Activated naive CD4-positive, alpha-beta T cell treated with anti-CD3 and anti-CD28 coated beads, Interleukin-2, amount 50 U/mL, for 24 hours (primary cell): ENCODE results near the gene BICD1.
"Not testable (repeated sequence)": the region's sequence is repeated elsewhere in the genome, so short reads cannot be mapped to it uniquely, and the experiment has no call there.

Source experiments
- H3K27ac Mint-ChIP-seq: one replicate; pipeline ENCODE4 v1.8.0; 2021; ENCODE audit warnings: mild to moderate bottlenecking, mixed read lengths
- H3K27me3 Mint-ChIP-seq: one replicate; pipeline ENCODE4 v1.8.0; 2021; ENCODE audit warnings: mixed read lengths
- H3K36me3 Mint-ChIP-seq: one replicate; pipeline ENCODE4 v1.8.0; 2021; ENCODE audit warnings: mixed read lengths
- H3K4me1 Mint-ChIP-seq: one replicate; pipeline ENCODE4 v1.8.0; 2021; ENCODE audit warnings: mixed read lengths
- H3K4me3 Mint-ChIP-seq: one replicate; pipeline ENCODE4 v1.8.0; 2021; ENCODE audit warnings: mild to moderate bottlenecking, mixed read lengths
- H3K9me3 Mint-ChIP-seq: one replicate; pipeline ENCODE4 v1.8.0; 2021; ENCODE audit warnings: mixed read lengths

The BICD1 gene

DNA sequence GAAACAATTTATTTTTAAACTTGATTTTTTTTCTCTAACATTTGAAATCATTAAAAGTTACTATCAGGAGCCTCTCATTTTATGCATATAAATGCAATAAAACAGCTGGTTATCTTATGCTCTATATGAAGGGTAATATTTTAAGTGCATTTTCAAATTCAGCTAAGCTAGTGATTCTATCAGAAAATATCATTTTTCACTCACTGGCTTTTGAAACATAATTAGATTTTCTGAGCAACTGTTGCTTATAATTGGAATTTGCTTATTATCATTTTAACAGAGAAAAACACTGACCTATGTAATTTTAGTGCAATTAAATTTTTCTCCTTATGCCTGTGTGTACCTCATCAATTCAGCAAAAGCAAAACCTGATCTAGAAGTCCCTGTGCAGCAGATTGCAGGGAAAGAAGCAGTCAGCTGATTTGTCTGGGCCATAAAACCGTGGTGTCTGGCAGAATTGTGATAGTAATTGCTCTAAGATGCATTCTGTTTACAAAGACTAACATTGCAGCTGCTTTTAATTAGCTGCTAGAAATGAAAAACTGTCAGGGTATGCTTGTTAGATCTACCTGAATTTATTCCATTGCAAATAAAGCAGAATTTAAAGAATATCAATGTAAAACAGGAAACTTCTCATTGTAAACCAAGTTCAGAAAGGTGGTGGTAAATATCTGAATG lies 75.0 kb downstream of the BICD1 start:
- Mint-ChIP-seq H3K9me3 (no peaks in the 10 kb centered on the region), H3K27ac (no peak overlapping the region), H3K4me3 (no peak overlapping the region), H3K4me1 (no peaks in the 10 kb centered on the region), H3K36me3 (peaks cover 7% of the 10 kb centered on the region), H3K27me3 (no peaks in the 10 kb centered on the region)

DNA sequence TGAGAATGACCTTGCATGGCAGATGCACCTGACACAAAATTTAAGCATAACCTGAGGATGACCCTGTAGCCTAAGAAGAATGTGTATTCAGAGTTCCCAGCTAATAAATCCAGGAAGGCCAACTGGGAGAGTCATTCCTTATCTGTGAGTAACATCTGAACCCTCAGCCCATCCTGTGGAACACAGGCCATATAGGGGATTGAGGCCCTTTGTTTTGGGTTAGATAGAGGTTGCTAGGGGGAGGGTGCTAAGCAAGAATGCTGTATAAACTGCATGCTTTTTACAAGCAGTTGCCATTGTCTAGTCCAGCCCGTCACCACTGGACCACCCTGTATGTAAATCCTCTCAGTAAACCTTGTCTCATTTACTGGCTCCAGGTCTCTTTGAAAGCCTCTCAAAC lies 77.0 kb downstream of the BICD1 start:
- peaks cover 9% of the 10 kb centered on the region for H3K36me3 Mint-ChIP-seq
- H3K27ac Mint-ChIP-seq = no peak overlapping the region
- H3K9me3 Mint-ChIP-seq = no peaks in the 10 kb centered on the region
- no peaks in the 10 kb centered on the region for H3K4me1 Mint-ChIP-seq
- H3K27me3 Mint-ChIP-seq = no peaks in the 10 kb centered on the region
- H3K4me3 Mint-ChIP-seq = no peak overlapping the region

DNA sequence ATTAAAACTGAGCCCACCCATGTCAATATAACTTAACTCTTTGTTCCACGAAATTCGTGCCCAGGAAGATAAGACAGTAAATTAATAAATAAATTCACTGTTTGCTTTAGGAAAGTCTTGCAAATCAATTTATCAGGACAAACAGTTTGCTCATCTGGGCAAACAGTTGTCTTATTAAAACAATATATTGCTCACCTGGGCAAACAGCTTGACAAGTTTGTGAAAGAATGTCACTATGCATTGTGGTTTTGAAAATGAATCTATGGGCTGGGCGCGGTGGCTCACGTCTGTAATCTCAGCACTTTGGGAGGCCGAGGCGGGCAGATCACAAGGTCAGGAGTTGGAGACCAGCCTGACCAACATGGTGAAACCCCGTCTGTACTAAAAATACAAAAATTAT lies 80.5 kb downstream of the BICD1 start:
- H3K9me3 Mint-ChIP-seq, H3K27me3 Mint-ChIP-seq, H3K4me3 Mint-ChIP-seq, H3K4me1 Mint-ChIP-seq, H3K27ac Mint-ChIP-seq: not testable (repeated sequence)
- peaks cover 18% of the 10 kb centered on the region for H3K36me3 Mint-ChIP-seq

DNA sequence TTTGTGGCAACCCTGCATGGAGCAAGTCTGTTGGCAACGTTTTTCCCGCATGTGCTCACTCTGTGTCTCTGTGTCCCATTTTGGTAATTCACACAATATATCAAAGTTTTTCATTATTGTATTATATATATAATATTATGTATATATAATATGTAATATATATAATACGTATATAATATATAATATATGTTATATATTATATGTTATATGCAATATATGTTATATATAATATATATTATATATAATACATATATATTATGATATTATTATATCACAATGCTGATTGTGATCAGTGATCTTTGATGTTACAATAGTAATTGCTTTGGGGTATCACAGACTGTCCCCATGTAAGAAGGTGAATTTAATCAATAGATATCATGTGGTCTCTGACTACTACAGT lies 84.8 kb downstream of the BICD1 start:
- no peak overlapping the region for H3K4me3 Mint-ChIP-seq

DNA sequence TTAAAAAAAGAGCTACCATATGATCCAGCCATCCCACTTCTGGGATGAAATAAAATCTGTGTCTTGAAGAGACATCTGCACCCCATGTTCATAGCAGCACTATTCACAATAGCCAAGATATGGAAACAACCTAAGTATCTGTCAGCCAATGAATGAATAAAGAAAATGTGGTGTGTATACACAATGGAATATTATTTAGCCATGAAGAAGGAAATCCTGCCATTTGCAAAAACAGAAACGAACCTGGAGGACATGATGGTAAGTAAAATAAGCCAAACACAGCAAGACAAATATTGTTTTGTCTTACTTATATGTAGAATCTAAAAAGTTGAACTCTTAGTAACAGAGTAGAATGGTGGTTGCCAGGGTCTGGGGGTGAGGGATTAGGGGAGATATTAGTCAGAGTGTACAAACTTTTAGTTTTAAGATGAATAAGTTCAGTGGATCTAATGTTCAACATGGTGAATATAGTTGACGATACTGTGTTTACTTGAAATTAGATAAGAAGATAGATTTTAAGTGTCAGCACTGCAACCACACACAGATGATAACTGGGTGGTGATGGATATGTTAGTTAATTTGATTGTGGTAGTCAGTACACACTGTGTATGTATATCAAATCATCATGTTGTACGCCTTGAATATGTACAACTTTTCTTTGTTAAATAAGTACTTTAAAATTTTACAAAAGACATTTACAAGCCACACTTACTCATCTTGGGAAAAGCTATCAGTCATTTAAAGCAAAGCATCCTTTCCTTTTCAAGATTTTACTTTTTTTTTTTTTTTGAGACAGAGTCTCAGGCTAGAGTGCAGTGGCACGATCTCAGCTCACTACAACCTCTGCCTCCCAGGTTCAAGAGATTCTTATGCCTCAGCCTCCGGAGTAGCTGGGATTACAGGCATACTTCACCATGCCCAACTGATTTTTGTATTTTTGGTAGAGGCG lies 89.9 kb downstream of the BICD1 start:
- Mint-ChIP-seq H3K27ac (no peak overlapping the region), H3K36me3 (peaks cover 13% of the 10 kb centered on the region)

More for the DNA sequence above, 84.8 kb downstream of the BICD1 start:
- Mint-ChIP-seq H3K36me3 (peaks cover 19% of the 10 kb centered on the region), H3K4me1 (no peaks in the 10 kb centered on the region), H3K27me3 (no peaks in the 10 kb centered on the region), H3K27ac (no peak overlapping the region), H3K9me3 (peaks cover 4% of the 10 kb centered on the region)

DNA sequence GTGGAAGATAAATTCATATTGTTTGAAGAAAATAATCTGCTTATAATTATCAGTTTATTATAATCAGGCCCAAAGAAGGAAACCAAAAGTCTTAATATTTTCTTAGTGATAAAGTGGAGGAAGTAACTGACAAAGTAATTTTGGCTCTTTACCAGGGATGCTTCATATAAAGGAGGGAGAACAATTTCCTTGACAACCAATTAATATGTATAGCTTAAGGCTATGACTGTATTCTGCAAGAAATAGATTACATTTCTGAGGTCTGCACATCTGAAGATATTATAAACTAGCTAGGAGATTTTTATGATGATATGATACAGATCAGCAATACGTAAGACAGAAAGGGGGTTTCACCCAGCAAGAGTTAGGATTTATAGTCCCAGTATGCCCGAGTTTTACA lies 90.8 kb downstream of the BICD1 start:
- Mint-ChIP-seq H3K27ac (no peak overlapping the region), H3K4me3 (no peak overlapping the region), H3K36me3 (peaks cover 14% of the 10 kb centered on the region), H3K27me3 (no peaks in the 10 kb centered on the region), H3K4me1 (no peaks in the 10 kb centered on the region), H3K9me3 (peaks cover 4% of the 10 kb centered on the region)

More for the DNA sequence above, 89.9 kb downstream of the BICD1 start:
- H3K9me3 Mint-ChIP-seq = peaks cover 4% of the 10 kb centered on the region
- no peak overlapping the region for H3K4me3 Mint-ChIP-seq
- H3K4me1 Mint-ChIP-seq = no peaks in the 10 kb centered on the region
- no peaks in the 10 kb centered on the region for H3K27me3 Mint-ChIP-seq

DNA sequence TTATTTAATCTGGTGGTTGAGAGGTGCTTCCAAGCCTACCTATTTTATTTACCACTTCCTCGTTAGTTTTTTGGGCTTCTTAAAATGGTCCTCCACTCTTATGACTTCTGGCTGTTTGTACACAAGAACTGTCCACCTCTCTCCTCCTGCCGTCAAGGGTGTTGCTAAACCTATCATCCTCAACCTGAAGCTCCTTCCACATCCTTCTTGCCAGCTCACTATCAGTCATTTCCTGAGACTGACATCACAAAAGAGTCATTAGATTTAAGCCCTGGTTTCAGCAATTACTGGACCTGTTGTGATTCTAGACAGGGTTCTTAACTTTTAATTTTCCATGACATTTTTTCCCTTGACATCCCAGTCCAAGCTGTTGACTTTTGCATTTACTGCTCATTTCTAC lies 91.9 kb downstream of the BICD1 start:
- Mint-ChIP-seq H3K27ac (no peak overlapping the region), H3K4me1 (no peaks in the 10 kb centered on the region), H3K36me3 (peaks cover 10% of the 10 kb centered on the region), H3K9me3 (peaks cover 4% of the 10 kb centered on the region), H3K27me3 (no peaks in the 10 kb centered on the region), H3K4me3 (no peak overlapping the region)

DNA sequence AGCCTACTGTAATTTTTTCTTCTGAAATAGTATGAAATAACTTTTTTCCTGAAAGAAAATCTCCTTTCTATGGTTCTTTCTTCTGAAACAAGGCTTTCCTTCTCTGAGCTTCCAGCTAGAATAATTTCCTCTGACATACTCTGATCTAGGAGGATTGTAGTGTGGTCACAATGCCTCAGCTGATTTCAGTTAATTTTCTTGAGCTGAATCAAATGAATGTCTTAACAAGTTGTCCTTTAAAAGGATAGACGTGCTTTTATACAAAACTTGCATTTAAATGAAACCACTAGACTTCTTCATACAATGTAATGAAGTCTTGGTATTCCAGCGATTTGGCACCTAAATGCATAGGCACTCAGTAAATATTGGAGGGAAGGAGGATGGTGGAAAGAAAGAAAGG lies 94.4 kb downstream of the BICD1 start:
- no peak overlapping the region for H3K27ac Mint-ChIP-seq
- H3K9me3 Mint-ChIP-seq = peaks cover 3% of the 10 kb centered on the region
- H3K36me3 Mint-ChIP-seq = peaks cover 11% of the 10 kb centered on the region
- no peak overlapping the region for H3K4me3 Mint-ChIP-seq
- no peaks in the 10 kb centered on the region for H3K4me1 Mint-ChIP-seq
- H3K27me3 Mint-ChIP-seq = no peaks in the 10 kb centered on the region

DNA sequence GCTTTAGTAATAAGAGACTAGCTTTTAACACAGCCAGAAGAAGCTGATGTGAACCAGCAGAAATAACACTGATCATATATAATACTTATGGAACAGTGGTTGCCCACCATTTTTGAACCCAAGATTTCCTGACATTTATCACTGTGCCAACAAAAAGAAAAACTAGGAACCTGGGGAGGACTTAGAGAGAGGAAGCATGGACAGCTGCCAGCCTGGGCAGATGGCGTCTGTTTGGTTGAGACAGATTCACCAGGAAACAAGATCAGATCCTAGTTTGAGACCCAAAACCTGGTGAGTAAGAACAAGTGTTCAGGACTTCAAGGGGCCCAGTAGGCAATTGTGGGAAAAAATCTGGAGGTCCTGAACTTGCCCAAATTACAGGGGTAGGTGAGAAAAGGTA lies 95.3 kb downstream of the BICD1 start:
- no peak overlapping the region for H3K4me3 Mint-ChIP-seq
- H3K36me3 Mint-ChIP-seq = peaks cover 9% of the 10 kb centered on the region
- no peaks in the 10 kb centered on the region for H3K4me1 Mint-ChIP-seq
- no peak overlapping the region for H3K27ac Mint-ChIP-seq
- H3K27me3 Mint-ChIP-seq = no peaks in the 10 kb centered on the region
- H3K9me3 Mint-ChIP-seq = no peaks in the 10 kb centered on the region

DNA sequence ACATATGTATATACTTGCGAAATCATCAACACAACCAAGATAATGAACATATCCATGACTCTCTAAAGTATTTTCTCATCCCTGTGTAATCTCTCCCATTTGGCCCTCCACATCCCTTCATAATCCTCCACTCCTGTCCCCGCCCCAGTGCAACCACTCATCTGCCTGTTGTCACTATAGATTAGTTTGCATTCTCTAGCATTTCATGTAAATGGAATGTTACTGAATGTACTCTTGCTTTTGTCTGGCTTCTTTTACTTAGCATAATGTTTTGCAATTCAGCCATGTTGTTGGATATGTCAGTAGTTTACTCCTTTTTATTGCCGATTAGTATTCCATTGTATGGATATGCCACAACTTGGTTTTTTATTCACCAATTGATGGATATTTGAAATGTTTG lies 99.1 kb downstream of the BICD1 start:
- H3K9me3 Mint-ChIP-seq = no peaks in the 10 kb centered on the region
- H3K27me3 Mint-ChIP-seq = no peaks in the 10 kb centered on the region
- H3K27ac Mint-ChIP-seq = no peak overlapping the region
- H3K4me1 Mint-ChIP-seq = no peaks in the 10 kb centered on the region
- H3K4me3 Mint-ChIP-seq = no peak overlapping the region
- H3K36me3 Mint-ChIP-seq = peaks cover 9% of the 10 kb centered on the region

DNA sequence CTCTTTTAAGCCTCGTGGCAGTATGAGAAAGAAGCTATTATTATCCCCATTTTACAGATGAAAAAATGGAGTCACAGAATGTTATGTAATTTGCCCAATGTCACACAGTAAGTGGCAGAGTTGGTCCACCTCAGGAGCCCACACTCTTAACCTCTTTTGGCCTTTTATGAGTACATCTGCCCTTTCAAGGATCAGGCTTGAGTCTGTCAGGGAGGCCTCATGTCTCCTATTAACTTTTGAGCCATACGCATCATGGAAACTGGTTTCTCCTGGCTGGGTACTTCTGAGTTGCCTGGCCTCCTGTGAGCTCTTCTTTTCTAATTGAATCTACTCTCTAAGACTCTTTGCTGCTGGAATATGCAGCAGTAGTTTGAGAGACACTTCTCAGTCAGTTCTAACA lies 101.7 kb downstream of the BICD1 start:
- no peaks in the 10 kb centered on the region for H3K4me1 Mint-ChIP-seq
- no peak overlapping the region for H3K4me3 Mint-ChIP-seq
- H3K9me3 Mint-ChIP-seq = no peaks in the 10 kb centered on the region
- H3K36me3 Mint-ChIP-seq = peaks cover 5% of the 10 kb centered on the region
- H3K27ac Mint-ChIP-seq = no peak overlapping the region
- H3K27me3 Mint-ChIP-seq = no peaks in the 10 kb centered on the region

DNA sequence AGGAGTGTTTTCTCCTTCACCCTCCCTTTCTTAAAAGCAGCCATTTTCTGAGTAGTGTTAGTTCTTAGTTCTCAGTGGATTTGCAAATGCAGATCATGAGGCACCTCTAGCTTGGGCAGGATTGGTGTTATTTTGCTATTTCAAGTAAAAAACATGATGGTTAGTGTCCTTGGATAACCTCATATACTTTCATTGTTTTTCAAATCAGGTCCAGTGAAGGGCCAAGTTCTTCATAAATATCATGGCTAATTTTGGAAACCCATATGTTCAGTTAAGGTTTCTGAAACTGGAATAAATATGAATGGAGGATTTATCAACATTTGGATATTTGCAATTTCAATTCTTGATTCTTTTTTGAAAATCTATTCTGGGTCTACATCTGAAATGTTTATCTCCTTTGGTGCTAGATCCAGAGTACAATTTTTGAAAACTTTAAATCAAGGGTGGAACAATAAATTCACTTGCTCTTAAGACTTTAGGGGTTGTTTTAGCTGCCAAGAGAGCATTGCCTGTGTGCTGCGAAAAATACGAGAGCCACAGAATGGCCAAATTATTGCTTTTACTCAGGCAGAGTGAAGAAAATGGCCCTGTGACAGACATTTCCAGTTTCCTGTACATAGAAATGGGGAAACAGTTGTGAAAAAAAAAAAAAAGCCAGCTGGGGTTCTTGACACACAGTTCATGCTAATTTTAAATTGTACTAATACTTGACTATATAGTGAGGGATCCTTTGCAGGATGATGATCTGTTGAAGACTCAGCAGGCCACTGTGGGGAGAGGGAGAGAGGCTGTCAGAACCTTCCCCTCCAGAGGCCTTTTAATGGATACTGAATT lies 104.6 kb downstream of the BICD1 start:
- Mint-ChIP-seq H3K27ac (no peak overlapping the region), H3K9me3 (no peaks in the 10 kb centered on the region), H3K36me3 (peaks cover 7% of the 10 kb centered on the region), H3K4me3 (no peak overlapping the region), H3K4me1 (no peaks in the 10 kb centered on the region), H3K27me3 (no peaks in the 10 kb centered on the region)

DNA sequence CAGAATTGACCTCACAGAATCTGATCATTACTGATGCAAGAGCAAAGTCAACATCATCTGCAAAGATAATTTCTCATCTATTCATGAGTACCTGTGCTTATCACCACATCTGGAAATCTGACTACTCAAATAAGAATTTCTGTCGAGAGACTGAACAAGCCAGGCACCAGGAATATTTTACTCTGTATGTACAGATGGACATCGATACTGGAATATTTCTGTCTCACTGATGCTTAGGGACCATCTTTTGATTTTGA lies 105.2 kb downstream of the BICD1 start:
- H3K9me3 Mint-ChIP-seq = no peaks in the 10 kb centered on the region
- no peak overlapping the region for H3K4me3 Mint-ChIP-seq
- no peaks in the 10 kb centered on the region for H3K27me3 Mint-ChIP-seq
- H3K27ac Mint-ChIP-seq = no peak overlapping the region
- peaks cover 9% of the 10 kb centered on the region for H3K36me3 Mint-ChIP-seq
- no peaks in the 10 kb centered on the region for H3K4me1 Mint-ChIP-seq

DNA sequence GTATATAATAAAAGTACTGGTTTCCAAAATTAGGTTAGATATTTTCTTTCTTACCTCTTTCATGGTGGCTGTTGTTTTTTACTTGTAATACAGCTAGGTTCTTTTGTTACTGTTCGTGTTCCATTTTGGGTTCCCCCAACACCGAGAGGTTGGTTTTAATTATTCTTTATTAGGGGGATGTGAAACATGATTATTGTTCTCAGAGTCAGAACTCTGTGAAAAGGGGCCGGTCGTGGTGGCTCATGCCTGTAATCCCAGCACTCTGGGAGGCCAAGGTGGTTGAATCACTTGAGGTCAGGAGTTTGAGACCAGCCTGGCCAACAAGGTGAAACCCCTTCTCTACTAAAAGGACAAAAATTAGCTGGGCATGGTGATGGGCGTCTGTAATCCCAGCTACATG lies 108.1 kb downstream of the BICD1 start:
- no peak overlapping the region for H3K4me3 Mint-ChIP-seq
- no peaks in the 10 kb centered on the region for H3K9me3 Mint-ChIP-seq
- H3K4me1 Mint-ChIP-seq = no peaks in the 10 kb centered on the region
- H3K36me3 Mint-ChIP-seq = peaks cover 28% of the 10 kb centered on the region
- no peaks in the 10 kb centered on the region for H3K27me3 Mint-ChIP-seq
- H3K27ac Mint-ChIP-seq = no peak overlapping the region

DNA sequence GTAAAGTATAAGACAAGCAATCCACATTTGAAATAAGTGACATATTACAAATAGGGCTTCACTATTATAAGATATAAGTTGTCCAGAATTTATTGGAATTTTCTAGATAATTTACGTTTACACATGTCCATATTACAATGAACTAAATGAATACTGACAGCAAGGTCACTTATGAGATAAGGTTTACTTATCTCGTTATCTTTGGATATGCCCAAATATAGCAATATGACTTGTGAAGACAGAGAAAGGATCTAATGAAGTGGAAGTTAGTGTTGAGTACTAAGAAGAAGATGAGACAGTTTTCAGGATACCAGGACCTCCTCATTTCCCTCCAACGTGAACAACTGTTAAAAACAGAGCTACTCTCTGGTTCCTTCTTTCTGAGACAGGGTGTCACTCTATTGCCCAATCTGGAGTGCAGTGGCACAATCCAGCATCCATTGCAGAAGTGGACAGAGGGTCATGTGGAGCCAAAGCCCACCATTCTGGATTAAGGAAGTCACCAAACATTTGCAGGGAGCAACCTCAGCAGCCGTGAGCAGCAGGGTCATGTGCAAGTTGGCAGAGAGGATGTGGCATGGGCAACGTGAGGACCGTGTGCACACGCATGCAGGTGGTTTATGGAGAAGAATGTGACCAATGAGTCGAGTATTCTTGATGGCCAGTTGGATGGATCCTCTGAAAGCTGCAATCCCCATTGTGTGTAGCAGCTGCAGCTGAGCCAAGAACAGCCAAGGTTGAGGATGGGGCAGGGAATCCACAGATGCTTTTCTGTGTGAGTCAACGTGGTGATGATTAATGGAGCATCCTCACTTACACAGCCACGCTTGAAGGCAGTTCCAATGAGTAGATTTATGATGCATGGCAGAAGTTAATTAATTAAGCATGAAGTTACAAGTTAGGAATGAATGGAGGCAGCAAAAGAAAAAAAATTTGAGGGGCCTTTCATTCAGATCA lies 111.0 kb downstream of the BICD1 start:
- H3K36me3 Mint-ChIP-seq = peaks cover 25% of the 10 kb centered on the region
- H3K27ac Mint-ChIP-seq = no peak overlapping the region
- H3K4me3 Mint-ChIP-seq = no peak overlapping the region
- no peaks in the 10 kb centered on the region for H3K27me3 Mint-ChIP-seq
- H3K9me3 Mint-ChIP-seq = no peaks in the 10 kb centered on the region
- no peaks in the 10 kb centered on the region for H3K4me1 Mint-ChIP-seq
